GM12892 (cell line): ENCODE measurements around the gene PLXNB2.

Experiments
- POLR2A ChIP-seq: IDR thresholded peaks from 2 replicates; pipeline ENCODE4 v1.6.1; 2011; ENCODE audit warnings: low read depth, low read length, control low read depth
- POLR2AphosphoS5 ChIP-seq: IDR thresholded peaks from 2 replicates; pipeline ENCODE4 v1.6.1; 2011; ENCODE audit warnings: low read depth, low read length, control low read depth
- TAF1 ChIP-seq: IDR thresholded peaks from 2 replicates; pipeline ENCODE4 v1.6.1; 2011; ENCODE audit warnings: low read depth, mild to moderate bottlenecking, control low read depth, low read length, borderline replicate concordance

GRCh38 chr22:50266994-50267393, 40.5 kb downstream of the PLXNB2 start:
- TF ChIP-seq POLR2A: no peak
- no peak for TF ChIP-seq POLR2AphosphoS5
- no peak for TF ChIP-seq TAF1
